Fibroblast of lung (primary cell): ENCODE data around the gene MCFD2.

Experiments
- CTCF ChIP-seq, 2 donors: IDR thresholded peaks in 1 of 2; conservative IDR thresholded peaks in 1 of 2; 1 replicate in 1 of 2; 2 replicates in 1 of 2; pipeline ENCODE4 v1.5.1; 2011 to 2012; ENCODE audit warnings: low read length in 2 of 2, control low read depth in 1 of 2, inconsistent platforms in 1 of 2, low read depth in 1 of 2, mild to moderate bottlenecking in 1 of 2
- EZH2 ChIP-seq: IDR thresholded peaks from 2 replicates; pipeline ENCODE4 v1.5.1; 2012; ENCODE audit warnings: low read length, control low read depth, mild to moderate bottlenecking; ENCODE audit errors: missing control alignments

DNA sequence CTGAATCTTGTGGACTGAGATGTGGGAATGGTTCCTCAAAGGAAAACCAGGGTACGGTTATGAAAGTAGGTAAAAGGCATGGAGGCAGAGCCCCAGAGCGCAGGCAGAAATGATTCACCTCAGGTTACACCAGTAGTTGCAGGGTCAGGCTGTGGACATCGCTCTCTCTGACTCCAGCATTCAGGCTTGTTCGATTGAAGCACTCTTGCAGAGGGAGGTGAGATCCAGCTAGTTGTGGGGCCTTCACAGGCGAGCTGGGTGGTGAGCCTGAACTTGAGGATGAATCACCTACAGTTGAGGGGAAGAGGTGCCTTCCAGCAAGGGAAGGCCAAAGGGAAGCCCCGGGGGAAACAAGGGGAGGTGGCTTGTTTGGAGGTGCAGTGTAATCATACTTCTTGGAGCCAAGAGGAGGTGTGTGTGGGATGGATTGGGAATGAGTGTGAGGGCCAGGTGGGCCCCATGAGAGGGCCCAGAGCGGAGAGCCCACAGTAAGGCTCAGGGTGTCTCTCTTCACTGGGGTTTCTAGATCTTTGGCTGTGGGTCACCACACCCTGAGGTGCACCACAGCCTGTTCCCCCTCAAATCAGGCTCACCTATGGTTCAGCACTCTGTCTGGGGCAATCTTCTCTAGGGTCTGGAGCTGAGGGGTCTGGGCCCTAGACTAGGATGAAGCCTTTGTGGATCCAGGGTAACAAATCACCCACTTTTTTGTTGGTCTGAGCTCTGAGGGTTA lies 48.5 kb upstream of the MCFD2 start:
- TF ChIP-seq CTCF (conservative IDR thresholded peaks at IDR 0.05 in 1 of 2, IDR thresholded peaks at IDR 0.05 in 1 of 2; ENCODE audit: low read depth in 1 of 2, low read length in 2 of 2): no peak
- no peak for TF ChIP-seq EZH2
